Karpas-422 (cell line): ENCODE measurements around the gene ATG4B. TPM values are rescaled to one million over a fixed set of nuclear protein-coding genes. Genes with fewer than 3 reads are reported as not detected.

Experiments used
- DNase-seq: peaks from one replicate; pipeline ENCODE4 v3.0.0-alpha.2; 2015
- H2AFZ ChIP-seq: fragments of 200-600 bp; sonication (generic); 2 replicates; pipeline ENCODE4 v1.6.1; 2014; ENCODE audit warnings: antibody characterized with exemption, low read length, mixed read lengths
- H3K27ac ChIP-seq: fragments of 200-600 bp; sonication (generic); 2 replicates; pipeline ENCODE4 v1.5.1; 2014; ENCODE audit warnings: mild to moderate bottlenecking, low read length, moderate library complexity
- H3K27me3 ChIP-seq: fragments of 200-600 bp; sonication (generic); 2 replicates; pipeline ENCODE4 v1.6.1; 2014; ENCODE audit warnings: low read length, mixed read lengths
- H3K36me3 ChIP-seq: fragments of 200-600 bp; sonication (generic); 2 replicates; pipeline ENCODE4 v1.6.1; 2014; ENCODE audit warnings: low read length, mixed read lengths; ENCODE audit not compliant: insufficient read depth
- H3K4me1 ChIP-seq: fragments of 200-600 bp; sonication (generic); 2 replicates; pipeline ENCODE4 v1.6.1; 2014; ENCODE audit warnings: mild to moderate bottlenecking, low read length, mixed read lengths
- H3K4me2 ChIP-seq: fragments of 200-600 bp; sonication (generic); 2 replicates; pipeline ENCODE4 v1.6.1; 2014; ENCODE audit warnings: low read length, low read depth, mild to moderate bottlenecking; ENCODE audit not compliant: poor library complexity, severe bottlenecking
- H3K4me3 ChIP-seq: fragments of 200-600 bp; sonication (generic); 2 replicates; pipeline ENCODE4 v1.5.1; 2014; ENCODE audit warnings: mild to moderate bottlenecking, antibody characterized with exemption, low read length, mixed read lengths
- H3K79me2 ChIP-seq: fragments of 200-600 bp; sonication (generic); 2 replicates; pipeline ENCODE4 v1.6.1; 2014; ENCODE audit warnings: mild to moderate bottlenecking, low read length, mixed read lengths
- H3K9ac ChIP-seq: fragments of 200-600 bp; sonication (generic); 2 replicates; pipeline ENCODE4 v1.6.0; 2014; ENCODE audit warnings: low read length
- H3K9me2 ChIP-seq: fragments of 200-600 bp; sonication (generic), shearing (Covaris generic); replicated peaks from 2 replicates; pipeline ENCODE4 v1.6.0; 2014; ENCODE audit warnings: mild to moderate bottlenecking, low read length, moderate library complexity; ENCODE audit not compliant: insufficient read depth
- H3K9me3 ChIP-seq: fragments of 300-700, 200-600 bp; sonication (generic); 2 replicates; pipeline ENCODE4 v1.6.1; 2014; ENCODE audit warnings: low read length, mixed read lengths
- H4K20me1 ChIP-seq: fragments of 200-600 bp; sonication (generic); 2 replicates; pipeline ENCODE4 v1.6.1; 2014; ENCODE audit warnings: mild to moderate bottlenecking, antibody characterized with exemption, low read length, low read depth; ENCODE audit not compliant: insufficient read depth
- total RNA-seq: library from RNA; depleted of rRNA; stranded (reverse); fragments of >200 nt; shearing (Covaris generic); gene quantifications from 2 replicates; pipeline ENCODE4 v1.2.3, GENCODE V29; 2014; ENCODE audit warnings: low replicate concordance

ATG4B gene
- total RNA-seq, 1 experiment from 2014 or later = 63.9 TPM

- Histone ChIP-seq H3K36me3 (peaks cover 13% of the 10 kb centered on the region), H2AFZ (no peak overlapping the region), H3K27me3 (no peaks in the 10 kb centered on the region), H4K20me1 (no peaks in the 10 kb centered on the region; the same call in 1 of the 2 replicates), H3K9me3 (no peaks in the 10 kb centered on the region), H3K4me2 (no peak overlapping the region), H3K9ac (no peak overlapping the region), H3K9me2 (no peaks in the 10 kb centered on the region), H3K79me2 (peaks cover 87% of the 10 kb centered on the region), H3K27ac (no peak overlapping the region), H3K4me3 (peak overlapping the region; percentile 84; the same call in 1 of the 2 replicates), H3K4me1 (peaks cover 22% of the 10 kb centered on the region)
- DNase-seq = no peak
Measured at GRCh38 chr2:241639385-241639784, 1.9 kb downstream of the ATG4B start.

- H3K9me2 ChIP-seq = no peaks in the 10 kb centered on the region
- no peaks in the 10 kb centered on the region for H3K27me3 ChIP-seq
- H3K79me2 ChIP-seq = peaks cover 86% of the 10 kb centered on the region
- H3K27ac ChIP-seq = no peak overlapping the region
- H3K4me2 ChIP-seq = no peak overlapping the region
- no peaks in the 10 kb centered on the region for H3K9me3 ChIP-seq
- H4K20me1 ChIP-seq = no peaks in the 10 kb centered on the region; the same call in 1 of the 2 replicates
- DNase-seq = no peak
- no peak overlapping the region for H3K4me3 ChIP-seq
- no peak overlapping the region for H2AFZ ChIP-seq
- H3K36me3 ChIP-seq = peaks cover 13% of the 10 kb centered on the region
- H3K4me1 ChIP-seq = peaks cover 16% of the 10 kb centered on the region
- H3K9ac ChIP-seq = no peak overlapping the region
Measured at GRCh38 chr2:241640165-241640795, 2.8 kb downstream of the ATG4B start.

- H2AFZ ChIP-seq = no peak overlapping the region
- H3K27me3 ChIP-seq = no peaks in the 10 kb centered on the region
- no peak overlapping the region for H3K27ac ChIP-seq
- DNase-seq = no peak
- H3K4me1 ChIP-seq = peaks cover 9% of the 10 kb centered on the region
- no peak overlapping the region for H3K9ac ChIP-seq
- no peak overlapping the region for H3K4me2 ChIP-seq
- H3K9me2 ChIP-seq = no peaks in the 10 kb centered on the region
- H3K9me3 ChIP-seq = no peaks in the 10 kb centered on the region
- H3K79me2 ChIP-seq = peaks cover 87% of the 10 kb centered on the region
- H4K20me1 ChIP-seq = peaks cover 8% of the 10 kb centered on the region
- no peak overlapping the region for H3K4me3 ChIP-seq
- H3K36me3 ChIP-seq = peaks cover 13% of the 10 kb centered on the region
Measured at GRCh38 chr2:241641631-241642030, 4.1 kb downstream of the ATG4B start.

- H3K27ac ChIP-seq = no peak overlapping the region
- no peaks in the 10 kb centered on the region for H3K4me1 ChIP-seq
- H3K4me3 ChIP-seq = no peak overlapping the region
- no peak overlapping the region for H3K4me2 ChIP-seq
- no peak overlapping the region for H3K9ac ChIP-seq
- peaks cover 92% of the 10 kb centered on the region for H3K79me2 ChIP-seq
- no peaks in the 10 kb centered on the region for H3K9me3 ChIP-seq
- DNase-seq = no peak
- H2AFZ ChIP-seq = no peak overlapping the region
- H4K20me1 ChIP-seq = peaks cover 24% of the 10 kb centered on the region
- H3K36me3 ChIP-seq = peaks cover 3% of the 10 kb centered on the region; the same call in 1 of the 2 replicates
- H3K27me3 ChIP-seq = no peaks in the 10 kb centered on the region
- no peaks in the 10 kb centered on the region for H3K9me2 ChIP-seq
Measured at GRCh38 chr2:241645056-241645914, 7.8 kb downstream of the ATG4B start.

GRCh38 chr2:241645915-241646645, 8.6 kb downstream of the ATG4B start:
- Histone ChIP-seq H2AFZ (no peak overlapping the region), H3K27ac (no peak overlapping the region), H4K20me1 (peaks cover 27% of the 10 kb centered on the region), H3K27me3 (no peaks in the 10 kb centered on the region), H3K4me1 (no peaks in the 10 kb centered on the region), H3K79me2 (peaks cover 91% of the 10 kb centered on the region), H3K9me3 (no peaks in the 10 kb centered on the region), H3K9me2 (no peaks in the 10 kb centered on the region), H3K4me3 (no peak overlapping the region), H3K36me3 (peaks cover 3% of the 10 kb centered on the region; the same call in 1 of the 2 replicates), H3K9ac (no peak overlapping the region), H3K4me2 (no peak overlapping the region)
- DNase-seq = no peak

GRCh38 chr2:241648453-241648852, 11.0 kb downstream of the ATG4B start:
- no peak overlapping the region for H3K27ac ChIP-seq
- H3K9me2 ChIP-seq = no peaks in the 10 kb centered on the region
- no peak for DNase-seq
- no peak overlapping the region for H3K9ac ChIP-seq
- H4K20me1 ChIP-seq = peaks cover 27% of the 10 kb centered on the region
- peaks cover 78% of the 10 kb centered on the region for H3K79me2 ChIP-seq
- peaks cover 8% of the 10 kb centered on the region; the same call in 1 of the 2 replicates for H3K36me3 ChIP-seq
- no peaks in the 10 kb centered on the region for H3K9me3 ChIP-seq
- no peak overlapping the region for H3K4me3 ChIP-seq
- H3K27me3 ChIP-seq = no peaks in the 10 kb centered on the region
- H2AFZ ChIP-seq = no peak overlapping the region
- no peaks in the 10 kb centered on the region for H3K4me1 ChIP-seq
- no peak overlapping the region for H3K4me2 ChIP-seq

- Histone ChIP-seq H3K4me2 (no peak overlapping the region), H3K27me3 (no peaks in the 10 kb centered on the region), H3K9ac (no peak overlapping the region), H2AFZ (no peak overlapping the region), H3K79me2 (peaks cover 70% of the 10 kb centered on the region), H3K4me3 (no peak overlapping the region), H3K36me3 (peaks cover 9% of the 10 kb centered on the region; the same call in 1 of the 2 replicates), H3K4me1 (no peaks in the 10 kb centered on the region), H3K9me2 (no peaks in the 10 kb centered on the region), H3K9me3 (no peaks in the 10 kb centered on the region), H3K27ac (no peak overlapping the region), H4K20me1 (peaks cover 27% of the 10 kb centered on the region)
- DNase-seq = no peak
Measured at GRCh38 chr2:241649404-241649803, 11.9 kb downstream of the ATG4B start.

- Histone ChIP-seq H4K20me1 (peaks cover 27% of the 10 kb centered on the region), H3K36me3 (peaks cover 9% of the 10 kb centered on the region; the same call in 1 of the 2 replicates)
Measured at GRCh38 chr2:241649927-241650326, 12.4 kb downstream of the ATG4B start.

More at GRCh38 chr2:241649927-241650326, 12.4 kb downstream of the ATG4B start:
- Histone ChIP-seq H3K9me2 (no peaks in the 10 kb centered on the region), H3K4me2 (no peak overlapping the region), H3K79me2 (peaks cover 65% of the 10 kb centered on the region), H3K27ac (no peak overlapping the region), H2AFZ (no peak overlapping the region), H3K9me3 (no peaks in the 10 kb centered on the region), H3K4me1 (no peaks in the 10 kb centered on the region), H3K9ac (no peak overlapping the region), H3K4me3 (no peak overlapping the region), H3K27me3 (no peaks in the 10 kb centered on the region)
- DNase-seq = no peak
